SK-N-SH (cell line): ENCODE measurements around the gene ZFHX3. TPM values are rescaled to one million over a fixed set of nuclear protein-coding genes. Genes with fewer than 3 reads are reported as not detected.

ENCODE experiments used
- CTCF ChIA-PET: fragments of 300-600, 350-600 bp; formaldehyde crosslinking; extraction: SDS; loops from one replicate; lab custom pipeline; 2021; lab: Yijun Ruan, JAX
- POLR2A ChIA-PET: fragments of 350-600 bp; sonication (Branson Sonifier 250); formaldehyde crosslinking; extraction: SDS; loops from one replicate; lab custom pipeline; 2020; ENCODE audit warnings: antibody characterized with exemption, inconsistent platforms; lab: Yijun Ruan, JAX
- DNase-seq: peaks from one replicate; pipeline ENCODE4 v3.0.0; 2012
- H2AFZ ChIP-seq: fragments of 200-600 bp; sonication (generic); 2 replicates; pipeline ENCODE4 v1.8.1; 2016; ENCODE audit warnings: antibody characterized with exemption, mild to moderate bottlenecking, low read depth
- H3F3A ChIP-seq: fragments of 200-600 bp; sonication (generic); replicated peaks from 2 replicates; pipeline ENCODE3; 2016; ENCODE audit warnings: antibody characterized with exemption, mild to moderate bottlenecking; ENCODE audit not compliant: insufficient read depth
- H3K27ac ChIP-seq, 2 experiments: fragments of 200-500 bp in 1 of 2; fragments of 200-600 bp in 1 of 2; sonication (Bioruptor generic) in 1 of 2; sonication (generic), shearing (Covaris generic) in 1 of 2; 2 replicates each; pipeline versions ENCODE4 v1.5.1 to v1.6.1; 2014 to 2016; ENCODE audit warnings: low read depth in 2 of 2, inconsistent platforms in 1 of 2, low read length in 1 of 2, mild to moderate bottlenecking in 1 of 2, mixed read lengths in 1 of 2
- H3K27me3 ChIP-seq: fragments of 200-600 bp; sonication (generic), shearing (Covaris generic); 2 replicates; pipeline ENCODE4 v1.6.1; 2016; ENCODE audit warnings: mixed run types; ENCODE audit not compliant: insufficient read depth
- H3K36me3 ChIP-seq, 2 experiments: fragments of 200-500 bp in 1 of 2; fragments of 200-600 bp in 1 of 2; sonication (Bioruptor generic) in 1 of 2; sonication (generic) in 1 of 2; replicated peaks in 1 of 2; 2 replicates each; pipeline versions ENCODE3 to v1.5.1; 2014 to 2016; ENCODE audit warnings: low read length in 1 of 2, mild to moderate bottlenecking in 1 of 2; ENCODE audit not compliant: insufficient read depth in 2 of 2, control insufficient read depth in 1 of 2
- H3K4me1 ChIP-seq, 2 experiments: fragments of 200-500 bp in 1 of 2; fragments of 200-600 bp in 1 of 2; sonication (Bioruptor generic) in 1 of 2; sonication (generic), shearing (Covaris generic) in 1 of 2; 2 replicates each; pipeline versions ENCODE4 v1.5.1 to v1.6.1; 2014 to 2016; ENCODE audit warnings: low read depth in 1 of 2, low read length in 1 of 2, mixed run types in 1 of 2; ENCODE audit not compliant: insufficient read depth in 2 of 2, control insufficient read depth in 1 of 2
- H3K4me2 ChIP-seq: fragments of 200-600 bp; sonication (generic), shearing (Covaris generic); 2 replicates; pipeline ENCODE4 v1.6.1; 2017; ENCODE audit warnings: mixed run types
- H3K4me3 ChIP-seq, 2 experiments: fragments of 200-500 bp in 1 of 2; fragments of 200-600 bp in 1 of 2; sonication (Bioruptor generic) in 1 of 2; sonication (generic), shearing (Covaris generic) in 1 of 2; 2 replicates each; pipeline versions ENCODE4 v1.5.1 to v1.8.1; 2014 to 2016; ENCODE audit warnings: low read depth in 2 of 2, inconsistent platforms in 1 of 2, low read length in 1 of 2, mild to moderate bottlenecking in 1 of 2, mixed read lengths in 1 of 2, moderate library complexity in 1 of 2
- H3K79me2 ChIP-seq: fragments of 200-600 bp; sonication (generic); 2 replicates; pipeline ENCODE4 v1.8.1; 2017; ENCODE audit warnings: mild to moderate bottlenecking; ENCODE audit not compliant: insufficient read depth
- H3K9ac ChIP-seq: fragments of 200-600 bp; sonication (generic); 2 replicates; pipeline ENCODE4 v1.6.1; 2017; ENCODE audit warnings: mixed run types
- H3K9me2 ChIP-seq: fragments of 200-600 bp; sonication (generic); 2 replicates; pipeline ENCODE4 v1.6.1; 2017; ENCODE audit warnings: mixed run types
- H3K9me3 ChIP-seq: fragments of 200-600 bp; sonication (generic); 2 replicates; pipeline ENCODE4 v1.6.1; 2017; ENCODE audit warnings: mixed run types, mild to moderate bottlenecking, moderate library complexity
- H4K20me1 ChIP-seq: fragments of 200-600 bp; sonication (generic); 2 replicates; pipeline ENCODE4 v1.6.1; 2017; ENCODE audit warnings: mild to moderate bottlenecking, mixed run types; ENCODE audit not compliant: insufficient read depth
- CTCF ChIP-seq: fragments of 200-600 bp; sonication (generic); IDR thresholded peaks from 2 replicates; pipeline ENCODE4 v1.6.1; 2017; ENCODE audit warnings: antibody characterized with exemption, mild to moderate bottlenecking, moderate library complexity
- ELF1 ChIP-seq: IDR thresholded peaks from 2 replicates; pipeline ENCODE4 v1.4.0; 2012
- EP300 ChIP-seq, 2 experiments: IDR thresholded peaks; 2 replicates each; pipeline versions ENCODE4 v1.4.0 to v1.6.1; 2012; ENCODE audit warnings: borderline replicate concordance in 1 of 2, low read depth in 1 of 2, low read length in 1 of 2
- FOSL2 ChIP-seq: IDR thresholded peaks from 2 replicates; pipeline ENCODE4 v1.4.0; 2012; ENCODE audit warnings: low read depth, mild to moderate bottlenecking, moderate library complexity, borderline replicate concordance
- GABPA ChIP-seq: IDR thresholded peaks from 2 replicates; pipeline ENCODE4 v1.4.0; 2012; ENCODE audit warnings: low read depth, mild to moderate bottlenecking
- GATA2 ChIP-seq: sonication (generic); formaldehyde crosslinking; IDR thresholded peaks from 2 replicates; pipeline ENCODE4 v1.5.0; 2020; ENCODE audit warnings: mild to moderate bottlenecking, missing genetic modification reagents
- MAX ChIP-seq: IDR thresholded peaks from 2 replicates; pipeline ENCODE4 v1.4.0; 2012; ENCODE audit warnings: low read depth
- MEF2A ChIP-seq: IDR thresholded peaks from 2 replicates; pipeline ENCODE4 v1.4.0; 2012; ENCODE audit warnings: low read depth, borderline replicate concordance
- REST ChIP-seq: IDR thresholded peaks from 2 replicates; pipeline ENCODE4 v1.6.1; 2012; ENCODE audit warnings: mild to moderate bottlenecking, low read depth, low read length, moderate library complexity
- RFX5 ChIP-seq: IDR thresholded peaks from 2 replicates; pipeline ENCODE4 v1.6.1; 2012; ENCODE audit warnings: mild to moderate bottlenecking, improper control_type of control experiment, low read length
- TAF1 ChIP-seq: IDR thresholded peaks from 2 replicates; pipeline ENCODE4 v1.6.1; 2012; ENCODE audit warnings: low read depth, mild to moderate bottlenecking, low read length, moderate library complexity, borderline replicate concordance
- TCF12 ChIP-seq: IDR thresholded peaks from 2 replicates; pipeline ENCODE4 v1.4.0; 2012
- WGBS: methylation state at CpG from one replicate; pipeline ENCODE4 v1.1.6; 2017; ENCODE audit warnings: low lambda C conversion rate; 5-methylcytosine and 5-hydroxymethylcytosine counted together
- polyA plus RNA-seq, 3 experiments: library from polyadenylated mRNA; depleted of rRNA; stranded (reverse); fragments of >200 nt; gene quantifications; 2 replicates each; pipeline ENCODE4 v1.2.3, GENCODE V29; 2012

The ZFHX3 gene
- polyA plus RNA-seq, 1 of the 3 experiments (the other 2 are of a cell fraction) = 2.0 TPM

GRCh38 chr16:72957303-72958277 lies 90.3 kb downstream of the ZFHX3 start:
- no peaks in the 10 kb centered on the region for H3K9me3 ChIP-seq
- ChIA-PET CTCF (no interaction called here), POLR2A (no interaction called here)
- peaks cover 12% of the 10 kb centered on the region for H3F3A ChIP-seq
- H3K4me1 ChIP-seq = peaks cover 8 to 34% of the 10 kb centered on the region in 2 experiments; a peak in 3 of 4 replicates
- no peaks in the 10 kb centered on the region for H3K9me2 ChIP-seq
- H3K27ac ChIP-seq = no peak overlapping the region
- peaks cover 18% of the 10 kb centered on the region for H4K20me1 ChIP-seq
- peaks cover 10 to 32% of the 10 kb centered on the region in 2 experiments for H3K36me3 ChIP-seq
- H3K79me2 ChIP-seq = peaks cover 59% of the 10 kb centered on the region
- WGBS = 98% methylated on average over 9 of the region's 50 CpGs
- H3K9ac ChIP-seq = no peak overlapping the region
- H3K27me3 ChIP-seq = no peaks in the 10 kb centered on the region
- TF ChIP-seq TCF12 = no peak
- no peak for TF ChIP-seq ELF1
- TF ChIP-seq REST = no peak
- TF ChIP-seq EP300 (IDR thresholded peaks at IDR 0.05; ENCODE audit: borderline replicate concordance in 1 of 2, low read depth in 1 of 2, low read length in 1 of 2) = no peak
- no peak for TF ChIP-seq MEF2A
- TF ChIP-seq MAX = no peak
- TF ChIP-seq GATA2 (CRISPR knock-in tag) = no peak
- H2AFZ ChIP-seq = no peak overlapping the region
- DNase-seq = no peak
- no peak overlapping the region for H3K4me3 ChIP-seq
- no peak overlapping the region for H3K4me2 ChIP-seq

GRCh38 chr16:72956124-72957064 lies 91.5 kb downstream of the ZFHX3 start:
- Histone ChIP-seq H3K36me3 (peaks cover 10 to 32% of the 10 kb centered on the region in 2 experiments), H3K4me3 (no peak overlapping the region), H3K9me2 (no peaks in the 10 kb centered on the region), H3K79me2 (peaks cover 58% of the 10 kb centered on the region), H3F3A (peaks cover 18% of the 10 kb centered on the region), H3K9me3 (no peaks in the 10 kb centered on the region), H3K4me2 (no peak overlapping the region), H3K27ac (no peak overlapping the region), H3K4me1 (peaks cover 19 to 29% of the 10 kb centered on the region in 2 experiments), H3K9ac (no peak overlapping the region), H2AFZ (no peak overlapping the region), H4K20me1 (peaks cover 28% of the 10 kb centered on the region), H3K27me3 (no peaks in the 10 kb centered on the region)
- TF ChIP-seq TAF1 (no peak), CTCF (no peak), FOSL2 (no peak), RFX5 (no peak), MEF2A (no peak), REST (no peak), GABPA (no peak)
- 96% methylated on average over 10 of the region's 14 CpGs for WGBS
- POLR2A ChIA-PET = no interaction called here
- no peak for DNase-seq
- CTCF ChIA-PET = interaction anchor here (0.6 kb wide), 1 partner anchor 237 kb away, joined by 3 read pairs; no protein-coding TSS in a partner anchor
